ENCODE results near the gene WDR72.
A peak's percentile ranks its signal among the peaks of the same experiment; 100 is the strongest.

The WDR72 gene

GRCh38 chr15:53591041-53591440 lies 168.4 kb downstream of the WDR72 start:
- DNase-seq (ENCODE audit: low read depth), result no peak
- no peak overlapping the region for H3K4me3 ChIP-seq (ENCODE audit: low read depth, low read length)
- TF ChIP-seq, protein P1, sequence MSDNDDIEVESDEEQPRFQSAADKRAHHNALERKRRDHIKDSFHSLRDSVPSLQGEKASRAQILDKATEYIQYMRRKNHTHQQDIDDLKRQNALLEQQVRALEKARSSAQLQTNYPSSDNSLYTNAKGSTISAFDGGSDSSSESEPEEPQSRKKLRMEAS (IDR thresholded peaks at IDR 0.05; ENCODE audit: low read depth, low read length), result no peak
- no peak for TF ChIP-seq CTCF (IDR thresholded peaks at IDR 0.05; ENCODE audit: low read depth, low read length)
- TF ChIP-seq POLR2A (IDR thresholded peaks at IDR 0.05; ENCODE audit: extremely low read depth, insufficient read length), result no peak
- no peak for TF ChIP-seq MYC (IDR thresholded peaks at IDR 0.05; ENCODE audit: low read depth, low read length)

GRCh38 chr15:53590380-53590779 lies 169.1 kb downstream of the WDR72 start:
- TF ChIP-seq CTCF (IDR thresholded peaks at IDR 0.05; ENCODE audit: low read depth, low read length) (no peak), POLR2A (IDR thresholded peaks at IDR 0.05; ENCODE audit: extremely low read depth, insufficient read length) (no peak), MYC (IDR thresholded peaks at IDR 0.05; ENCODE audit: low read depth, low read length) (no peak)
- TF ChIP-seq, protein P1 (IDR thresholded peaks at IDR 0.05; ENCODE audit: low read depth, low read length), result no peak
- no peak overlapping the region for H3K4me3 ChIP-seq (ENCODE audit: low read depth, low read length)
- DNase-seq (ENCODE audit: low read depth), result no peak

DNA sequence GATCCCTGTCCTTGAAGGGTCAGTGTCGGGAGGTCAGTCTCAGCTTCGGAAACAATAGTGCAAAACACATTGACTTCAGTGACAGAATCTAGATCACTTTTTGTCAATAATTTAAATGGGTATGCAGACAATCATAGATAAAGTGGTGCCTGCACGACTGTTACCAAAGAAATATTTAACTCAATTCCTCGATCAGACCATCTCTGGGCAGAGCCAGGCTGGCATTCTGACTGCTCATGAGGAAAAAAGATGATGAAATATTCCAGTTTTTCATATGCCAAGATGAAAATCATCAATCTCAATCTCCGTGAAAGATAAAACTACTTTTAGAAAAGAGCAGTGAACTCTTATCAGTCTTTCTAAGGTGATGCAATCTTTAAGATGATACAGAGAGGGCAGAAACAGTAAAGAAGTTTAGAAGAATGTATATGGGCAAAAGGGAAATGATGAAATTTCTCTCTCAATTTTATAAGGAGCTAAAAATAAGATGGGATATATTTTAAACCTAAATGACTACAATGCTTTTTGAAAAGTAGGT lies 169.9 kb downstream of the WDR72 start:
- DNase-seq (ENCODE audit: low read depth), result no peak
- TF ChIP-seq MYC (IDR thresholded peaks at IDR 0.05; ENCODE audit: low read depth, low read length) (no peak), POLR2A (IDR thresholded peaks at IDR 0.05; ENCODE audit: extremely low read depth, insufficient read length) (no peak), CTCF (IDR thresholded peaks at IDR 0.05; ENCODE audit: low read depth, low read length) (no peak)
- TF ChIP-seq, protein P1 (IDR thresholded peaks at IDR 0.05; ENCODE audit: low read depth, low read length), result no peak
- H3K4me3 ChIP-seq (ENCODE audit: low read depth, low read length), result no peak overlapping the region

DNA sequence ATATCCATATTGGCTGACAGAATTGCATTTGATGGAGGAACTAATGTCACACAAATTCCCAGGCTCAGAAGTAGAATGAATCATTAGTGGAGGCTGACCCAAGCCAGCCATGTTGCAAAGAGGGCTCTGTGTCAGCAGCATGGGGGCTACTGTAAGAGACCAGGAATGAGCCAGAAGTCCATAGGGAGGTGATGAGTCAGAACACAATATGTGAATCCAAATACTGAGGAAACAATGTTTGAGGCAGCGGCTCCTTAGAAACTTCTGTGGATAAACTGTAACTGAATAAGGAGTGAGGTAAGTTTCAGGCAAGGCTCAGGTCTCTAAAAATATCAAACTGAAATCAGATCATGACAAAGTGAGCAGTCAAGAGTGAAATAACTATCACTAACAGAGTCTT lies 170.7 kb downstream of the WDR72 start:
- no peak overlapping the region for H3K4me3 ChIP-seq (ENCODE audit: low read depth, low read length)
- no peak for TF ChIP-seq MYC (IDR thresholded peaks at IDR 0.05; ENCODE audit: low read depth, low read length)
- TF ChIP-seq, protein P1 (IDR thresholded peaks at IDR 0.05; ENCODE audit: low read depth, low read length), result no peak
- TF ChIP-seq POLR2A (IDR thresholded peaks at IDR 0.05; ENCODE audit: extremely low read depth, insufficient read length), result no peak
- no peak for TF ChIP-seq CTCF (IDR thresholded peaks at IDR 0.05; ENCODE audit: low read depth, low read length)
- DNase-seq (ENCODE audit: low read depth), result no peak

DNA sequence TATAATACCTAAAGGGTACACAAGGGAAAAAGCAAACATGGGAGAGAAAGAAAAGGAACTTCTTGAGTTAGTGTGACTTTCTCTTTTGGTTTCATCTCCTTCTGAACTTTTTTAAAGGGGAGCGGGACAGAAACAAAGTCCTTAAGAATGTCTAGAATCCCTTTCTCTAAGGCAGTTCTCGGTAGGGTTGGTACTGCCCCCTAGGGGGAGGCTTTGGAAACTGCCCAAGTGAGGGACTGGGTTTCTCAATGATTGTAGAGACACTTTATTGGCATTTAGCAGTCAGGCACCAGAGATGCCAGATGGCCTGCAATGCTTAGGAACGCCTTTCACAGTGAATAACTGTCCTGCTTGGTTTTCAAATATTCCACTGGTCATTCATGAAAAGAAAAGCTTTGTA lies 172.7 kb downstream of the WDR72 start:
- peak; percentile 84 for TF ChIP-seq CTCF (IDR thresholded peaks at IDR 0.05; ENCODE audit: low read depth, low read length)
- TF ChIP-seq, protein P1 (IDR thresholded peaks at IDR 0.05; ENCODE audit: low read depth, low read length), result no peak
- peak; percentile 56 for DNase-seq (ENCODE audit: low read depth)
- H3K4me3 ChIP-seq (ENCODE audit: low read depth, low read length), result no peak overlapping the region

DNA sequence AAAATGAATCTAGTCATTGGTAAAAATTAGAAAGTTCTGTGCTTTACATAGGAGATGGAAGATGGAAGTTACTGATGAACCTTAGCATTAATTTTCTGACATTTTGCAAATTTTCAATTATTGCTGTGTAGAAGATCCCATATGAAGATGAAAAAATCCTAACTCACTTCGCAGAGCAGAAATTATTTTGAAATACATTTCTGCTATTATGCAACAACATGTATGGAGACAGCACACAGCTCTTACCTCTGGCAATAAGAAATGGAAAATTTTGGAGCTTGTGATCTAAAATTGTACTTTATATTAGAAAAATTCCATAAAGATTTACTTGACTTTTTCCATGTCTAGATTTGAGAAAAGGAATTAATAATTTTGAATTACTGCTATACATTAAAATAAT lies 177.9 kb downstream of the WDR72 start:
- TF ChIP-seq POLR2A (IDR thresholded peaks at IDR 0.05; ENCODE audit: extremely low read depth, insufficient read length), result no peak
- H3K4me3 ChIP-seq (ENCODE audit: low read depth, low read length), result no peak overlapping the region
- DNase-seq (ENCODE audit: low read depth), result no peak

All from NB4 (cell line).